Uterus (tissue), 2 donors: ENCODE measurements around the gene RNF186.

Source experiments
- POLR2A ChIP-seq, 2 donors: fragments of 450-650 bp; IDR thresholded peaks; one replicate each; pipeline ENCODE4 v1.6.1; 2016; ENCODE audit warnings: antibody characterized with exemption in 2 of 2, mild to moderate bottlenecking in 1 of 2, moderate library complexity in 1 of 2
- TF ChIP-seq, protein P1 (sequence below), 4 experiments: fragments of 200-600 bp in 2 of 4; fragments of 450-650 bp in 2 of 4; sonication (generic) in 2 of 4; IDR thresholded peaks; one replicate each; pipeline ENCODE4 v1.5.1; 2016 to 2019; ENCODE audit warnings: antibody characterized with exemption in 4 of 4, mild to moderate bottlenecking in 2 of 4, moderate library complexity in 1 of 4

DNA sequence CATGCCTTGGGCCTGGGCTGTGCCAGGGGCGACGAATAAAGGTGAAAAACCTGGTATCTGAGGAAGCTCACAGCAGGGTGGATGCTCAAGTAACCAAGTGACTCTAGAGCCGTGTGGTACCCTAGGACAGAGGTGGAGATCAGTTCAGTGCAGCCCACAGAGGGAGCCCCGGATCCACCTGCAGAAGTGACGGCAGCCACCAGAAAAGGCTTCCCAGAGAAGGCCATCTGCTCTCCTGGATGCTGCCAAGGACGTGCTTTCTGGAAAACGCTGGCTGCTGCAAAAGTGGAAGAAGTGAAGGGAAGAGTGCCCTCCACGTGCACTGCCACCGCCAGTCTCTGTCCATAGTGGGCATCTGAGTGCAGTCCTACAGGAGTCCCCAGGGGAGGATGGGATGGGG lies 43.0 kb downstream of the RNF186 start:
- TF ChIP-seq, protein P1, sequence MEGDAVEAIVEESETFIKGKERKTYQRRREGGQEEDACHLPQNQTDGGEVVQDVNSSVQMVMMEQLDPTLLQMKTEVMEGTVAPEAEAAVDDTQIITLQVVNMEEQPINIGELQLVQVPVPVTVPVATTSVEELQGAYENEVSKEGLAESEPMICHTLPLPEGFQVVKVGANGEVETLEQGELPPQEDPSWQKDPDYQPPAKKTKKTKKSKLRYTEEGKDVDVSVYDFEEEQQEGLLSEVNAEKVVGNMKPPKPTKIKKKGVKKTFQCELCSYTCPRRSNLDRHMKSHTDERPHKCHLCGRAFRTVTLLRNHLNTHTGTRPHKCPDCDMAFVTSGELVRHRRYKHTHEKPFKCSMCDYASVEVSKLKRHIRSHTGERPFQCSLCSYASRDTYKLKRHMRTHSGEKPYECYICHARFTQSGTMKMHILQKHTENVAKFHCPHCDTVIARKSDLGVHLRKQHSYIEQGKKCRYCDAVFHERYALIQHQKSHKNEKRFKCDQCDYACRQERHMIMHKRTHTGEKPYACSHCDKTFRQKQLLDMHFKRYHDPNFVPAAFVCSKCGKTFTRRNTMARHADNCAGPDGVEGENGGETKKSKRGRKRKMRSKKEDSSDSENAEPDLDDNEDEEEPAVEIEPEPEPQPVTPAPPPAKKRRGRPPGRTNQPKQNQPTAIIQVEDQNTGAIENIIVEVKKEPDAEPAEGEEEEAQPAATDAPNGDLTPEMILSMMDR (IDR thresholded peaks at IDR 0.05): no peak
- no peak for TF ChIP-seq POLR2A (IDR thresholded peaks at IDR 0.05)
